Body of pancreas (tissue), 4 donors: ENCODE results near the gene TBL1X. TPM values are rescaled to one million over a fixed set of nuclear protein-coding genes. Genes with fewer than 3 reads are reported as not detected.
A peak's percentile ranks its signal among the peaks of the same experiment; 100 is the strongest.

ENCODE experiments used
- ATAC-seq: fragments of 150-250 bp; one replicate; pipeline ENCODE4 v1.9.1; 2016
- DNase-seq, 4 donors: peaks; one replicate each; pipeline ENCODE4 v3.0.0-alpha.2; 2019
- H3K27ac ChIP-seq, 4 donors: fragments of 200-600 bp; sonication (generic); 1 replicate in 3 of 4; 2 replicates in 1 of 4; pipeline versions ENCODE4 v1.5.1 to v1.6.1; 2016 to 2019; ENCODE audit warnings: mild to moderate bottlenecking in 1 of 4, mixed read lengths in 1 of 4, moderate library complexity in 1 of 4
- H3K27me3 ChIP-seq, 2 donors: fragments of 200-600 bp; sonication (generic); one replicate each; pipeline ENCODE4 v1.6.0; 2016; ENCODE audit warnings: mild to moderate bottlenecking in 1 of 2
- H3K36me3 ChIP-seq, 2 donors: fragments of 200-600 bp; sonication (generic); replicated peaks in 1 of 2; 2 replicates each; pipeline ENCODE4 v1.5.1; 2016; ENCODE audit warnings: low read depth in 2 of 2; ENCODE audit not compliant: insufficient read depth in 1 of 2
- H3K4me1 ChIP-seq: fragments of 200-600 bp; sonication (generic); one replicate; pipeline ENCODE4 v1.6.0; 2016
- H3K4me3 ChIP-seq, 2 donors: fragments of 200-600 bp; sonication (generic); 1 replicate in 1 of 2; 2 replicates in 1 of 2; pipeline ENCODE4 v1.5.1; 2016 to 2019
- H3K9me3 ChIP-seq, 3 donors: fragments of 200-600 bp; sonication (generic); 1 replicate in 2 of 3; 2 replicates in 1 of 3; pipeline ENCODE4 v1.5.1; 2016
- POLR2A ChIP-seq, 3 donors: fragments of 450-650 bp; IDR thresholded peaks; one replicate each; pipeline ENCODE4 v1.6.1; 2016; ENCODE audit warnings: antibody characterized with exemption in 3 of 3, mild to moderate bottlenecking in 2 of 3
- WGBS, 2 donors: methylation state at CpG; one replicate each; pipeline ENCODE4 v1.1.5; 2017; 5-methylcytosine and 5-hydroxymethylcytosine counted together
- intact Hi-C: fragments of 100-400 bp; cut with DNase I; formaldehyde crosslinking; loops from one replicate; pipeline ENCODE4 v1.15.1; 2023
- total RNA-seq, 2 donors: library from RNA; depleted of rRNA; stranded (reverse); fragments of >200 nt; gene quantifications; one replicate each; pipeline ENCODE4 v1.1.0, GENCODE V29; 2016
- TF ChIP-seq, protein P1 (sequence below), 7 experiments: fragments of 450-650 bp in 4 of 7; fragments of 200-600 bp in 3 of 7; sonication (generic) in 3 of 7; IDR thresholded peaks; one replicate each; pipeline ENCODE4 v1.5.1; 2016 to 2019; ENCODE audit warnings: antibody characterized with exemption in 7 of 7

TBL1X gene
- total RNA-seq, 2 donors from 2014 or later, result 7.9 to 16.3 TPM

- Histone ChIP-seq H3K27me3 (no peaks in the 10 kb centered on the region), H3K4me3 (no peak overlapping the region), H3K27ac (no peak overlapping the region), H3K36me3 (peaks cover 0 to 2% of the 10 kb centered on the region in 2 donors), H3K4me1 (no peaks in the 10 kb centered on the region), H3K9me3 (no peaks in the 10 kb centered on the region)
- 78 to 96% methylated on average over 4 to 8 of the region's 10 CpGs for WGBS, 2 donors
- ATAC-seq, result no peak
- intact Hi-C loops, result no loop called here
- TF ChIP-seq POLR2A (IDR thresholded peaks at IDR 0.05), result no peak
- TF ChIP-seq, protein P1, sequence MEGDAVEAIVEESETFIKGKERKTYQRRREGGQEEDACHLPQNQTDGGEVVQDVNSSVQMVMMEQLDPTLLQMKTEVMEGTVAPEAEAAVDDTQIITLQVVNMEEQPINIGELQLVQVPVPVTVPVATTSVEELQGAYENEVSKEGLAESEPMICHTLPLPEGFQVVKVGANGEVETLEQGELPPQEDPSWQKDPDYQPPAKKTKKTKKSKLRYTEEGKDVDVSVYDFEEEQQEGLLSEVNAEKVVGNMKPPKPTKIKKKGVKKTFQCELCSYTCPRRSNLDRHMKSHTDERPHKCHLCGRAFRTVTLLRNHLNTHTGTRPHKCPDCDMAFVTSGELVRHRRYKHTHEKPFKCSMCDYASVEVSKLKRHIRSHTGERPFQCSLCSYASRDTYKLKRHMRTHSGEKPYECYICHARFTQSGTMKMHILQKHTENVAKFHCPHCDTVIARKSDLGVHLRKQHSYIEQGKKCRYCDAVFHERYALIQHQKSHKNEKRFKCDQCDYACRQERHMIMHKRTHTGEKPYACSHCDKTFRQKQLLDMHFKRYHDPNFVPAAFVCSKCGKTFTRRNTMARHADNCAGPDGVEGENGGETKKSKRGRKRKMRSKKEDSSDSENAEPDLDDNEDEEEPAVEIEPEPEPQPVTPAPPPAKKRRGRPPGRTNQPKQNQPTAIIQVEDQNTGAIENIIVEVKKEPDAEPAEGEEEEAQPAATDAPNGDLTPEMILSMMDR (IDR thresholded peaks at IDR 0.05), result no peak
- DNase-seq, result no peak
These were observed 243.2 kb downstream of the TBL1X start for GRCh38 chrX:9708086-9708485.

DNA sequence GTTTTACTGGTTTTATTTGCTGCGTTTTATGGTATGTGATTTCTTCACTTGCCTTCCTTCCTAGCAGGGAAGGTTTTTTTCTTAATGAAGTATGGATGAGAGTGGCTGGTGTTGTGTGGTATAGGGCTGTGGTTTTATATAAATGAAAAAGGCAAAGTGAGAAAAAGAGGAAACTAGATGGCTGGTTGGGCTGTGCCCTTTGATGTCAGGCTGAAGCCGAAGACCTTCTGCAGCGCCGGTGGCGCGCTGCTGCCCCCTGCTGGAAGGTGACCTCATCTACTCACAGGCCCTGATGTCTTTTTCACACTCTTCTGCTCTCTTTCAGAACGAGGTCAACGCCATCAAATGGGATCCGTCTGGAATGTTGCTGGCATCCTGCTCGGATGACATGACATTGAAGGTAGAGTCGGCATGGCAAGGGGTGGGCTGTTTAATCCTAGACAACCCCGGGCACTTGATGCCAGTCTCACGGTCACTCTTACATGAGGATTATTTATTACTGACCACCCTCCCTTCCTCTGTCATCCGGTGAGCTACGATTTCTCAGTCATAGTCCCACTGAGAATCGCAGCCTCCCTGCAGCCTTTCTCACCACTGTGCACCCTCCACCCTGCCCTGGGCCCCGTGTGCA, 244.2 kb downstream of the TBL1X start:
- DNase-seq (peak; percentile 70 to 81 (median 76)), ATAC-seq (peak; percentile 74)
- WGBS, 2 donors, result 26 to 28% methylated on average over 12 to 17 of the region's 17 CpGs
- Histone ChIP-seq H3K9me3 (no peaks in the 10 kb centered on the region), H3K4me1 (no peaks in the 10 kb centered on the region), H3K36me3 (peaks cover 0 to 2% of the 10 kb centered on the region in 2 donors), H3K27me3 (no peaks in the 10 kb centered on the region), H3K27ac (no peak overlapping the region), H3K4me3 (no peak overlapping the region)
- no peak for TF ChIP-seq POLR2A (IDR thresholded peaks at IDR 0.05)
- TF ChIP-seq, protein P1 (IDR thresholded peaks at IDR 0.05), result peak; percentile 66 to 87 (median 75)
- intact Hi-C loops, result no loop called here

- H3K4me1 ChIP-seq, result no peaks in the 10 kb centered on the region
- H3K27me3 ChIP-seq, result no peaks in the 10 kb centered on the region
- intact Hi-C loops, result no loop called here
- 80 to 92% methylated on average over 8 of the region's 8 CpGs for WGBS, 2 donors
- H3K9me3 ChIP-seq, result no peaks in the 10 kb centered on the region
- TF ChIP-seq, protein P1 (IDR thresholded peaks at IDR 0.05), result no peak
- no peak for TF ChIP-seq POLR2A (IDR thresholded peaks at IDR 0.05)
- no peak overlapping the region for H3K27ac ChIP-seq
- ATAC-seq (no peak), DNase-seq (no peak)
- H3K4me3 ChIP-seq, result no peak overlapping the region
- peaks cover 0 to 2% of the 10 kb centered on the region in 2 donors for H3K36me3 ChIP-seq
These were observed 245.5 kb downstream of the TBL1X start for GRCh38 chrX:9710332-9710731.

DNA sequence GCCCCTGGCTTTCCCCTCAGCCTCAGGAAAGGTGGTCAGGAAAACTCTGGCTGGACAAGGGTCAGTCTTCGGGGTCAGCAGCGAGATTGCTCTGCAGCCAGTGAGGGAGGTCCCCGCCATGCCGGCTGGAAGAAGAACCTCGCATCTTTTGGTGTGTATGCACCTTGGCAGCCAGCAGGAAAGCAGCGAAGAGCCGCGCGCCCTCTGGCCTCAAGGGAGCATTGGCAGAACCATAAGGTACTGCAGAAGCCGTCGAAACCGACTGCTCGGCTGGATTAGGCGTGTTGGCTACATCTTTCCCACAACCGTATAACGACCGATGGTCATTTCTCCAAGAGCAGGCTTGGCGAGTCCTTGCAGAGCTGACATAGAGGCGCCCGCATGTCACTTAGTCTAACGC, 252.5 kb downstream of the TBL1X start:
- Histone ChIP-seq H3K27ac (no peak overlapping the region), H3K4me3 (no peak overlapping the region), H3K27me3 (no peaks in the 10 kb centered on the region), H3K4me1 (no peaks in the 10 kb centered on the region), H3K36me3 (no peaks in the 10 kb centered on the region), H3K9me3 (no peaks in the 10 kb centered on the region)
- no peak for TF ChIP-seq POLR2A (IDR thresholded peaks at IDR 0.05)
- TF ChIP-seq, protein P1 (IDR thresholded peaks at IDR 0.05), result no peak
- 98 to 100% methylated on average over 5 to 21 of the region's 21 CpGs for WGBS, 2 donors
- ATAC-seq, result no peak
- intact Hi-C loops, result no loop called here
- DNase-seq, result no peak

- H3K36me3 ChIP-seq, result no peaks in the 10 kb centered on the region
- H3K4me3 ChIP-seq, result no peak overlapping the region
- no peak overlapping the region for H3K27ac ChIP-seq
- TF ChIP-seq, protein P1 (IDR thresholded peaks at IDR 0.05), result no peak
- no peak for TF ChIP-seq POLR2A (IDR thresholded peaks at IDR 0.05)
- H3K9me3 ChIP-seq, result no peaks in the 10 kb centered on the region
- H3K27me3 ChIP-seq, result no peaks in the 10 kb centered on the region
- ATAC-seq (no peak), DNase-seq (no peak)
- intact Hi-C loops, result no loop called here
- whole genome bisulfite sequencing, 2 donors, result 86 to 91% methylated on average over 1 to 2 of the region's 2 CpGs
- H3K4me1 ChIP-seq, result no peaks in the 10 kb centered on the region
These were observed 259.9 kb downstream of the TBL1X start for GRCh38 chrX:9724711-9725110.
